ENCODE data around the gene SH3BGR. TPM values are rescaled to one million over a fixed set of nuclear protein-coding genes. Genes with fewer than 3 reads are reported as not detected.

The SH3BGR gene
- total RNA-seq, 1 donor = 1.4 TPM

DNA sequence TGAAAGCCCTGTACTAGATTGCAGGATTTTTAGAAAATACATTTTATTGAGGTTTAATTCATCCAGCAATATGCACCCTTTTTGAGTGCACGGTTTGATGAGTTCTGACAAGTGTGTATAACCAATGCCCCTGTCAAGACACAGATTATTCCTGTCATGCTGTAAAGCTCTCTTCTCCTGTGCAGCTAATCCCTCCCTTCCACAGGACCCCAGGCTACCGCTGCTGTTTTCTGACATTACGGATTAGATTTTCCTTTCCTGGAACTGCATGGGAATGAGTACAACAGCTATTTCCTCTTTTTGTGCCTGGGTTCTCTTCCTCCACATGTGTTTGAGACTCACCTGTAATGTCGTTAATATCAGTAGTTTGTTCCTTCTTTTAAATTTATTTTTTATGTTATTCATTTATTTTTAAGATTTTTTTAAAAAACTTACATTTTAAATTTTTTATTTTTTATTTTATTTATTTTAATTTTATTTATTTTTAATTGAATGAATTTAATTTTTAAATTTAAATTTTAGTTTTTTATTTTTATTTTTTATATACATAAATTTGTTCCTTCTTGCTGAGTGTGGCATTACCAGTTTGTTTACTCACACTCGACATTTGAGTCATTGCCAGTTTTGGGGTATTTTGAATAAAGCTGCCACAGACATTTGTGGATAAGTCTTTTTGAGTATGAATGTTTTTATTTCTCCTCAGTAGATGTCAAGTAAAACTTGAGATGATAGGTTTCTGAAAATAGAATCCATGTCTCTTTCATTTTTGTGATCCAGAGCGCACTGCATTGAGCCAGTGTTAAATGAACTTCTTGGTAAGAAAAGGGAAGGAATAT, 82.0 kb downstream of the SH3BGR start:
- H3K27me3 ChIP-seq (ENCODE audit: insufficient read depth, low read length) = no peaks in the 10 kb centered on the region
- no peaks in the 10 kb centered on the region for H3K4me1 ChIP-seq (ENCODE audit: insufficient read depth, low read length)
- H4K20me1 ChIP-seq (ENCODE audit: insufficient read depth, low read length) = no peaks in the 10 kb centered on the region
- H2AFZ ChIP-seq (ENCODE audit: low read length) = no peak overlapping the region
- H3K4me3 ChIP-seq (ENCODE audit: insufficient read depth, low read length) = no peak overlapping the region
- no peak overlapping the region for H3K4me2 ChIP-seq (ENCODE audit: insufficient read depth, low read length)
- H3K9me3 ChIP-seq (ENCODE audit: low read depth, low read length) = no peaks in the 10 kb centered on the region
- H3K36me3 ChIP-seq (ENCODE audit: insufficient read depth, low read length) = no peaks in the 10 kb centered on the region
- no peak overlapping the region for H3K27ac ChIP-seq (ENCODE audit: low read depth, low read length)
- DNase-seq (ENCODE audit: insufficient read length, low spot score, missing footprints) = no peak
- no peak for TF ChIP-seq CTCF (IDR thresholded peaks at IDR 0.05; ENCODE audit: extremely low read depth, low read depth, low read length)
- H3K79me2 ChIP-seq (ENCODE audit: insufficient read depth, low read length) = no peaks in the 10 kb centered on the region

DNA sequence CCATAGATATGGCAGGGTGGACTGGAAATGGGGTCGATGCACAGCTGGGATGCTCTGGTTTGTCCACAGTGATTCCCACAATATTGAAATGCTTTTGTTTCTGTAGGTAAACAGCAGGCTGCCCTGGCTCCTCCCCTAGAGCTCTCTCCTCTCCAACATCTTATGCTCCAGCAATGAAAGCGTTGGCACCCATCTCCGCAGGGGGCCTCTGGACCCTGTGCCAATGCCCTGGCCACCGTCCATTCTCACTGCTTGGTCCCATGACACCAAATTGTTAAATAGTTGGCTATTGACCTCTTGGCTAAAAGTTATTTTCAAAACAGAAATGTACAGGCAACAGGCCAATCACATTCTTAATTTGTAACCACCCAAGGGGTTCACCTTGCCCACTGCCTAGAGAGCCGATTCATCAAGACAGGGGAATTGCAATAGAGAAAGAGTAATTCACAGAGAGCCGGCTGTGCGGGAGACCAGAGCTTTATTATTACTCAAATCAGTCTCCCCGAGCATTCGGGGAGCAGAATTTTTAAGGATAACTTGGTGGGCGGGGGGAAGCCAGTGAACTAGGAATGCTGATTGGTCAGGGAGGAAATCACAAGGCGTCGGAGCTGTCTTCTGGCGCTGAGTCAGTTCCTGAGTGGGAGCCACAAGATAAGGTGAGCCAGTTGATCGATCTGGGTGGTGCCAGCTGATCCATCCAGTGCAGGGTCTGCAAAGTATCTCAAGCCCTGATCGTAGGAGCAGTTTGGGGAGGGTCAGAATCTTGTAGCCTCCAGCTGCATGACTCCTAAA, 84.1 kb downstream of the SH3BGR start:
- DNase-seq (ENCODE audit: insufficient read length, low spot score, missing footprints) = no peak
- no peaks in the 10 kb centered on the region for H3K36me3 ChIP-seq (ENCODE audit: insufficient read depth, low read length)
- H3K27me3 ChIP-seq (ENCODE audit: insufficient read depth, low read length) = no peaks in the 10 kb centered on the region
- H3K79me2 ChIP-seq (ENCODE audit: insufficient read depth, low read length) = no peaks in the 10 kb centered on the region
- H3K27ac ChIP-seq (ENCODE audit: low read depth, low read length) = no peak overlapping the region
- H2AFZ ChIP-seq (ENCODE audit: low read length) = no peak overlapping the region
- H3K9me3 ChIP-seq (ENCODE audit: low read depth, low read length) = no peaks in the 10 kb centered on the region
- H3K4me2 ChIP-seq (ENCODE audit: insufficient read depth, low read length) = no peak overlapping the region
- TF ChIP-seq CTCF (IDR thresholded peaks at IDR 0.05; ENCODE audit: extremely low read depth, low read depth, low read length) = no peak
- no peaks in the 10 kb centered on the region for H4K20me1 ChIP-seq (ENCODE audit: insufficient read depth, low read length)
- no peaks in the 10 kb centered on the region for H3K4me1 ChIP-seq (ENCODE audit: insufficient read depth, low read length)
- no peak overlapping the region for H3K4me3 ChIP-seq (ENCODE audit: insufficient read depth, low read length)

GRCh38 chr21:39536835-39537234, 85.1 kb downstream of the SH3BGR start:
- no peaks in the 10 kb centered on the region for H3K36me3 ChIP-seq (ENCODE audit: insufficient read depth, low read length)
- no peaks in the 10 kb centered on the region for H3K79me2 ChIP-seq (ENCODE audit: insufficient read depth, low read length)
- H3K4me2 ChIP-seq (ENCODE audit: insufficient read depth, low read length) = no peak overlapping the region
- H4K20me1 ChIP-seq (ENCODE audit: insufficient read depth, low read length) = no peaks in the 10 kb centered on the region
- no peaks in the 10 kb centered on the region for H3K4me1 ChIP-seq (ENCODE audit: insufficient read depth, low read length)
- H3K27ac ChIP-seq (ENCODE audit: low read depth, low read length) = no peak overlapping the region
- no peak overlapping the region for H3K4me3 ChIP-seq (ENCODE audit: insufficient read depth, low read length)
- TF ChIP-seq CTCF (IDR thresholded peaks at IDR 0.05; ENCODE audit: extremely low read depth, low read depth, low read length) = no peak
- H3K9me3 ChIP-seq (ENCODE audit: low read depth, low read length) = no peaks in the 10 kb centered on the region
- DNase-seq (ENCODE audit: insufficient read length, low spot score, missing footprints) = no peak
- no peaks in the 10 kb centered on the region for H3K27me3 ChIP-seq (ENCODE audit: insufficient read depth, low read length)
- H2AFZ ChIP-seq (ENCODE audit: low read length) = no peak overlapping the region

GRCh38 chr21:39537571-39537970, 85.8 kb downstream of the SH3BGR start:
- DNase-seq (ENCODE audit: insufficient read length, low spot score, missing footprints) = no peak
- H3K4me1 ChIP-seq (ENCODE audit: insufficient read depth, low read length) = no peaks in the 10 kb centered on the region
- no peak for TF ChIP-seq CTCF (IDR thresholded peaks at IDR 0.05; ENCODE audit: extremely low read depth, low read depth, low read length)
- no peak overlapping the region for H3K4me2 ChIP-seq (ENCODE audit: insufficient read depth, low read length)
- no peak overlapping the region for H3K27ac ChIP-seq (ENCODE audit: low read depth, low read length)
- no peaks in the 10 kb centered on the region for H3K9me3 ChIP-seq (ENCODE audit: low read depth, low read length)
- H2AFZ ChIP-seq (ENCODE audit: low read length) = no peak overlapping the region
- no peaks in the 10 kb centered on the region for H3K36me3 ChIP-seq (ENCODE audit: insufficient read depth, low read length)
- no peaks in the 10 kb centered on the region for H3K27me3 ChIP-seq (ENCODE audit: insufficient read depth, low read length)
- no peaks in the 10 kb centered on the region for H4K20me1 ChIP-seq (ENCODE audit: insufficient read depth, low read length)
- H3K4me3 ChIP-seq (ENCODE audit: insufficient read depth, low read length) = no peak overlapping the region
- H3K79me2 ChIP-seq (ENCODE audit: insufficient read depth, low read length) = no peaks in the 10 kb centered on the region
